Keratinocyte (primary cell): ENCODE measurements around the gene ADCYAP1R1. TPM values are rescaled to one million over a fixed set of nuclear protein-coding genes. Genes with fewer than 3 reads are reported as not detected.

Experiments
- DNase-seq: peaks from one replicate; pipeline ENCODE4 v3.0.0-alpha.2; 2011; ENCODE audit warnings: low read depth, missing footprints, low spot score
- FAIRE-seq: peaks from 2 replicates; lab custom pipeline; 2011; peaks lifted over from hg19 to GRCh38; lab: Jason Lieb, UNC
- H2AFZ ChIP-seq: 2 replicates; pipeline ENCODE4 v1.6.0; 2012; ENCODE audit warnings: low read length, control low read depth, inconsistent platforms; ENCODE audit not compliant: control insufficient read depth
- H3K27ac ChIP-seq: 2 replicates; pipeline ENCODE4 v1.5.1; 2011; ENCODE audit warnings: low read length; ENCODE audit not compliant: control insufficient read depth, insufficient read depth
- H3K27me3 ChIP-seq: 3 replicates; pipeline ENCODE4 v1.6.0; 2011; ENCODE audit warnings: low read length; ENCODE audit not compliant: control insufficient read depth, insufficient read depth; ENCODE audit errors: extremely low read depth
- H3K36me3 ChIP-seq, 2 experiments: 2 replicates in 1 of 2; 3 replicates in 1 of 2; pipeline ENCODE4 v1.5.1; 2011; ENCODE audit warnings: low read length in 2 of 2, mild to moderate bottlenecking in 1 of 2; ENCODE audit not compliant: control insufficient read depth in 2 of 2, insufficient read depth in 2 of 2; ENCODE audit errors: extremely low read depth in 1 of 2
- H3K4me1 ChIP-seq: 3 replicates; pipeline ENCODE4 v1.5.1; 2011; ENCODE audit warnings: low read length; ENCODE audit not compliant: control insufficient read depth, insufficient read depth; ENCODE audit errors: extremely low read depth
- H3K4me2 ChIP-seq: 3 replicates; pipeline ENCODE4 v1.6.0; 2011; ENCODE audit warnings: low read depth, low read length; ENCODE audit not compliant: control insufficient read depth, insufficient read depth; ENCODE audit errors: extremely low read depth
- H3K4me3 ChIP-seq, 3 experiments: fragments of 200-600 bp in 1 of 3; sonication (generic) in 1 of 3; 2 replicates in 2 of 3; 3 replicates in 1 of 3; pipeline ENCODE4 v1.5.1; 2011 to 2016; ENCODE audit warnings: low read length in 3 of 3, mild to moderate bottlenecking in 3 of 3, control low read depth in 2 of 3, inconsistent platforms in 1 of 3, low read depth in 1 of 3, mixed read lengths in 1 of 3, mixed run types in 1 of 3, moderate library complexity in 1 of 3; ENCODE audit not compliant: control insufficient read depth in 2 of 3, insufficient read depth in 2 of 3; ENCODE audit errors: extremely low read depth in 1 of 3
- H3K79me2 ChIP-seq: 2 replicates; pipeline ENCODE4 v1.6.0; 2012; ENCODE audit warnings: low read length; ENCODE audit not compliant: control insufficient read depth, insufficient read depth
- H3K9ac ChIP-seq: 3 replicates; pipeline ENCODE4 v1.6.0; 2011; ENCODE audit warnings: low read length; ENCODE audit not compliant: control insufficient read depth, insufficient read depth; ENCODE audit errors: extremely low read depth
- H3K9me1 ChIP-seq: 3 replicates; pipeline ENCODE4 v1.6.0; 2011; ENCODE audit warnings: low read length; ENCODE audit not compliant: control insufficient read depth, insufficient read depth; ENCODE audit errors: extremely low read depth
- H3K9me3 ChIP-seq: 2 replicates; pipeline ENCODE4 v1.5.1; 2012; ENCODE audit warnings: low read depth, low read length; ENCODE audit not compliant: control insufficient read depth
- H4K20me1 ChIP-seq: 3 replicates; pipeline ENCODE4 v1.6.0; 2011; ENCODE audit warnings: low read length; ENCODE audit not compliant: control insufficient read depth, insufficient read depth; ENCODE audit errors: extremely low read depth
- CTCF ChIP-seq, 3 experiments: IDR thresholded peaks in 1 of 3; conservative IDR thresholded peaks in 1 of 3; optimal IDR thresholded peaks in 1 of 3; 2 replicates in 2 of 3; 3 replicates in 1 of 3; pipeline versions ENCODE3 to v1.5.1; 2011; ENCODE audit warnings: low read length in 3 of 3, mild to moderate bottlenecking in 3 of 3, moderate library complexity in 2 of 3, control low read depth in 1 of 3, inconsistent platforms in 1 of 3; ENCODE audit not compliant: insufficient read depth in 2 of 3; ENCODE audit errors: extremely low read depth in 1 of 3
- EZH2 ChIP-seq: IDR thresholded peaks from one replicate; pipeline ENCODE4 v1.6.1; 2012; ENCODE audit warnings: inconsistent platforms, mild to moderate bottlenecking, low read length, moderate library complexity
- dilution Hi-C: fragments of 300-500 bp; cut with MboI; formaldehyde crosslinking; loops from one replicate; pipeline ENCODE4 v1.7.0; 2020; ENCODE audit warnings: low sequenced_read_pairs; ENCODE audit not compliant: extremely low pct_ligation_motif_present
- polyA plus RNA-seq, 5 experiments: library from polyadenylated mRNA; depleted of rRNA in 3 of 5; stranded (reverse) in 3 of 5; stranded (forward) in 1 of 5; unstranded in 1 of 5; fragments of >200 nt; gene quantifications; 1 replicate in 1 of 5; 2 replicates in 3 of 5; 3 replicates in 1 of 5; pipeline versions ENCODE4 v1.2.1 to v1.2.3, GENCODE V29; 2011 to 2012; ENCODE audit warnings: missing spikeins in 2 of 5, low read depth in 1 of 5, low replicate concordance in 1 of 5

ADCYAP1R1 gene
- polyA plus RNA-seq, 1 donor (not counting 4 experiments of a cell fraction or from before 2014, with no cell fraction given), result not detected

- no peak for TF ChIP-seq EZH2
- TF ChIP-seq CTCF (optimal IDR thresholded peaks at IDR 0.05 in 1 of 3, IDR thresholded peaks at IDR 0.05 in 1 of 3, conservative IDR thresholded peaks at IDR 0.05 in 1 of 3; ENCODE audit: extremely low read depth in 1 of 3, insufficient read depth in 2 of 3, low read length in 3 of 3), result no peak
- peaks cover 17% of the 10 kb centered on the region for H3K27me3 ChIP-seq
These were observed 24.1 kb upstream of the ADCYAP1R1 start for GRCh38 chr7:31028006-31028405.

GRCh38 chr7:31028417-31028992 is 23.6 kb upstream of the ADCYAP1R1 start:
- no peaks in the 10 kb centered on the region for H3K9me1 ChIP-seq
- dilution Hi-C loops, result no loop called here
- H3K36me3 ChIP-seq, result no peaks in the 10 kb centered on the region
- H3K4me2 ChIP-seq, result no peak overlapping the region
- TF ChIP-seq CTCF (optimal IDR thresholded peaks at IDR 0.05 in 1 of 3, IDR thresholded peaks at IDR 0.05 in 1 of 3, conservative IDR thresholded peaks at IDR 0.05 in 1 of 3; ENCODE audit: extremely low read depth in 1 of 3, insufficient read depth in 2 of 3, low read length in 3 of 3) (no peak), EZH2 (no peak)
- FAIRE-seq (no peak), DNase-seq (no peak)
- H3K27ac ChIP-seq, result no peak overlapping the region
- H4K20me1 ChIP-seq, result no peaks in the 10 kb centered on the region
- no peaks in the 10 kb centered on the region for H3K4me1 ChIP-seq
- H3K4me3 ChIP-seq, result no peak overlapping the region
- H3K27me3 ChIP-seq, result peaks cover 17% of the 10 kb centered on the region
- H3K9ac ChIP-seq, result no peak overlapping the region
- no peaks in the 10 kb centered on the region for H3K79me2 ChIP-seq
- no peaks in the 10 kb centered on the region for H3K9me3 ChIP-seq
- H2AFZ ChIP-seq, result no peak overlapping the region

More at GRCh38 chr7:31028006-31028405, 24.1 kb upstream of the ADCYAP1R1 start:
- Histone ChIP-seq H3K9ac (no peak overlapping the region), H3K4me3 (no peak overlapping the region), H3K9me3 (no peaks in the 10 kb centered on the region), H3K27ac (no peak overlapping the region), H3K4me2 (no peak overlapping the region), H3K79me2 (no peaks in the 10 kb centered on the region), H4K20me1 (no peaks in the 10 kb centered on the region), H2AFZ (no peak overlapping the region), H3K4me1 (no peaks in the 10 kb centered on the region), H3K9me1 (no peaks in the 10 kb centered on the region), H3K36me3 (no peaks in the 10 kb centered on the region)
- DNase-seq (no peak), FAIRE-seq (no peak)
- dilution Hi-C loops, result no loop called here
